ENCODE results near the gene PRRT1.

The PRRT1 gene

GRCh38 chr6:32173051-32173727 lies 21.4 kb upstream of the PRRT1 start:
- no peak for DNase-seq

GRCh38 chr6:32171234-32171633 lies 19.5 kb upstream of the PRRT1 start:
- no peak for DNase-seq

GRCh38 chr6:32170294-32170693 lies 18.6 kb upstream of the PRRT1 start:
- DNase-seq = no peak

GRCh38 chr6:32168807-32169591 lies 17.3 kb upstream of the PRRT1 start:
- DNase-seq = no peak

- DNase-seq = no peak
Observed at GRCh38 chr6:32168350-32168749, 16.6 kb upstream of the PRRT1 start.

- DNase-seq = no peak
Observed at GRCh38 chr6:32167761-32168262, 16.1 kb upstream of the PRRT1 start.

- DNase-seq = no peak
Observed at GRCh38 chr6:32167154-32167760, 15.5 kb upstream of the PRRT1 start.

- DNase-seq = no peak
Observed at GRCh38 chr6:32166411-32167061, 14.8 kb upstream of the PRRT1 start.

GRCh38 chr6:32164295-32164694 lies 12.6 kb upstream of the PRRT1 start, which contains the start of gene EGFL8:
TSS of gene EGFL8 (plus strand) at chr6:32164595. CDS start at chr6:32166166, 1,571 bp downstream.
- no peak for DNase-seq

- DNase-seq = no peak
Observed at GRCh38 chr6:32163559-32164258, 12.0 kb upstream of the PRRT1 start.

- no peak for DNase-seq
Observed at GRCh38 chr6:32158052-32158451, 6.3 kb upstream of the PRRT1 start.

- no peak for DNase-seq
Observed at GRCh38 chr6:32156891-32157290, 5.2 kb upstream of the PRRT1 start.

- peak; percentile 52 to 54 for DNase-seq
Observed at GRCh38 chr6:32154514-32155161, 2.9 kb upstream of the PRRT1 start.

GRCh38 chr6:32153564-32154513 lies 2.1 kb upstream of the PRRT1 start, which contains the start of gene PPT2:
TSS of gene PPT2 (plus strand) at chr6:32154141. CDS start at chr6:32154595, 454 bp downstream.
- peak; percentile 87 to 93 for DNase-seq

GRCh38 chr6:32152769-32153563 lies 1.2 kb upstream of the PRRT1 start:
- DNase-seq = no peak

- DNase-seq = no peak
Observed at GRCh38 chr6:32151181-32151862, 417 bp downstream of the PRRT1 start.

GRCh38 chr6:32149932-32150870 lies 1.5 kb downstream of the PRRT1 start:
- DNase-seq = no peak

Data from Kasumi-1 (cell line).